HT1080 (cell line): Measurements from ENCODE around the gene PCDHGA4. TPM values are rescaled to one million over a fixed set of nuclear protein-coding genes. Genes with fewer than 3 reads are reported as not detected.
"Not testable (repeated sequence)": the region's sequence is repeated elsewhere in the genome, so short reads cannot be mapped to it uniquely, and the experiment has no call there.

ENCODE experiments used
- DNase-seq: peaks from one replicate; pipeline ENCODE4 v3.0.0-alpha.2; 2015; ENCODE audit warnings: low read depth
- total RNA-seq: library from RNA; depleted of rRNA; stranded (reverse); fragments of >200 nt; shearing (Covaris generic); gene quantifications from 2 replicates; pipeline ENCODE4 v1.2.3, GENCODE V29; 2014

PCDHGA4 gene
- total RNA-seq, 1 experiment from 2014 or later = 0.71 TPM

- DNase-seq = not testable (repeated sequence)
Observed at GRCh38 chr5:141346017-141346416, 8.8 kb upstream of the PCDHGA4 start.

DNA sequence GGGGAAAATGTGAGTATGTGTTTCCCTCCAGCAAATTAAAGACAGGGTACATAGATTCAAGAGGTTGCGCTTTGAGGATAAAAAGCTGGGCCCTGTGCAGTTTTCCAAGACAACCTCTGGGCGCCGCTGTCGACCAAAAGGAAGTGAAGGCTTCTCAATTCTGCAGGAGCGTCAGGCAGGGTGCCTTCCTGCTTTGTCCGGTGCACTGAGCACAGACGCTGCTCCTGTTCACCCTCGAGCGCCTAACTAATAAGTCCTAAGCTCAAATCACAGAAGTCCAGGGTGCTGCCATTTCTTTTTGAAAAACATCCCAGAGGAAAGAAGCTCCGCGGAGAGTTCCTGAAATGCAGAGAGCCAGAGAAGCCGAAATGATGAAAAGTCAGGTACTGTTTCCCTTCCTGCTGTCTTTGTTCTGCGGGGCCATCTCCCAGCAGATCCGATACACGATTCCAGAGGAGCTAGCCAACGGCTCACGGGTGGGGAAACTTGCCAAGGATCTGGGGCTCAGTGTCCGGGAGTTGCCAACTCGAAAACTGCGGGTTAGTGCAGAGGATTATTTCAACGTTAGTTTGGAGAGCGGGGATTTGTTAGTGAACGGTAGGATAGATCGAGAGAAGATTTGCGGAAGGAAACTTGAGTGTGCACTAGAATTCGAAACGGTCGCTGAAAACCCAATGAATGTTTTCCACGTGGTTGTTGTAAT is 4.8 kb upstream of the PCDHGA4 start, which contains the start of gene PCDHGB1:
Gene PCDHGB1 (plus strand): TSS at position 183 of the 703 bp plus-strand sequence. CDS start 162 bp downstream, at position 345.
- DNase-seq = peak; percentile 32

GRCh38 chr5:141351591-141351990 is 3.2 kb upstream of the PCDHGA4 start:
- no peak for DNase-seq

DNA sequence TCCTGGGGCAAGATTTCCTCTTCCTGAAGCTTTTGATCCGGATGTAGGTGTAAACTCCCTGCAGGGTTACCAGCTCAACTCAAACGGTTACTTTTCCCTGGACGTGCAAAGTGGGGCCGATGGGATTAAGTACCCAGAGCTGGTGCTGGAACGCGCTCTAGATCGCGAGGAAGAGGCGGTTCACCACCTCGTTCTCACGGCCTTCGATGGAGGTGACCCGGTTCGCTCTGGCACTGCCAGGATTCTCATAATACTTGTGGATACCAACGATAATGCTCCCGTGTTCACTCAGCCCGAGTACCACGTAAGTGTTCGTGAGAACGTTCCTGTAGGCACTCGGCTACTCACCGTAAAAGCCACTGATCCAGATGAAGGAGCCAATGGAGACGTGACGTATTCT is 820 bp downstream of the PCDHGA4 start:
- no peak for DNase-seq

DNA sequence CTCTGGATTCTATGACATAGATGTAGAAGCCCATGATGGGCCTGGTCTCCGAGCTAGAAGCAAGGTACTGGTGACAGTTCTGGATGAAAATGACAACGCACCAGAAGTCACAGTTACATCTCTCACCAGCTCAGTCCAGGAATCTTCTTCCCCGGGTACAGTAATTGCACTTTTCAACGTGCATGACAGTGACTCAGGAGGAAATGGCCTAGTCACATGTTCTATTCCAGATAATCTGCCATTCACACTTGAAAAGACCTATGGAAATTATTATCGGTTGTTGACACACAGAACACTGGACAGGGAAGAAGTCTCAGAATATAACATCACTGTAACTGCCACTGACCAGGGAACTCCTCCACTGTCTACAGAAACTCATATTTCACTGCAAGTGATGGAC is 1.3 kb downstream of the PCDHGA4 start:
- DNase-seq = no peak

GRCh38 chr5:141356950-141357349 is 2.1 kb downstream of the PCDHGA4 start:
- DNase-seq = no peak

- peak; percentile 30 for DNase-seq
Observed at GRCh38 chr5:141359790-141360426, 5.1 kb downstream of the PCDHGA4 start, which contains the start of gene PCDHGB2. PCDHGB2 (plus strand) TSS chr5:141359994; CDS start chr5:141360136, 142 bp downstream.

- DNase-seq = no peak
Observed at GRCh38 chr5:141360685-141361084, 5.9 kb downstream of the PCDHGA4 start.

DNA sequence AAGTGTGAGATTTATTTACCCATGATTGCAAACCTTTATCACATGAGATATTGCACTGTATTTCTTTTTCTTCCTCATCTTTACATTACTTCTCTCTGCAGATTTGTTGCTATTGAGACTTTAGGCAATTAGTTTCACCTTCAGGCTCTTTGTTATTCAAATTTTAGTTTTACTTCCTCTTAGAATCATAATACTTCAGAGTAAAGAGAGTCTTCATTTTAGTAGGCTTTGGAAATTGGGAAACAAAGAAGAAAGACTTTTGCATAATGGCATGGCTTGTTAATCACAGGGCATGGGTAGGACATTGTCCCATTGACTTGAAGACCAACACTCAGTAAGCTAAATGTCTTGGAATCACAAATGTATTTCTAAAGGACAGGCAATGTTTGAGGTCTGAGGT is 7.9 kb downstream of the PCDHGA4 start:
- no peak for DNase-seq

DNA sequence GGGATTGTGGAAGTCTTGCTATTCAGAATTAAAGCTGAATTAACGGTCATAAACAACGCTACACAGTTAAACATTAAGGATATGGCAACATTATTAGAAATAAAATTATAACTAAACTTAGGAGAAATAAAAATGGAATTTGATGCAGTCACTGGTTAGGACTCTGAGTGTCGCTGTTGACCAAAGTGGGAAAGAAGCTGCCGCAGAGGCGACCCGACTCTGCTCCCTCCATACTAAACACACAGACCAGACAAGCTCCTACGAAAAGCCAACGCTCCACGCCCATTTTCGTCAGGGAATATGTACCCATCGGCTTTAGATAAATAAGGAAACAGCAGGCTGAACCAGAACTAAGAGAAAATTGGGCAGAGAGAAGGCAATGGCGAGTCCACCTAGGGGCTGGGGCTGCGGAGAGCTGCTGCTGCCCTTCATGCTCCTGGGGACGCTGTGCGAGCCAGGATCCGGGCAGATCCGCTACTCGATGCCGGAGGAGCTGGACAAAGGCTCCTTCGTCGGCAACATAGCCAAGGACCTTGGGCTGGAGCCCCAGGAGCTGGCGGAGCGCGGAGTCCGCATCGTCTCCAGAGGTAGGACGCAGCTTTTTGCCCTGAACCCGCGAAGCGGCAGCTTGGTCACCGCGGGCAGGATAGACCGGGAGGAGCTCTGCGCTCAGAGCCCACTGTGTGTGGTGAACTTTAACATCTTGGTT is 9.3 kb downstream of the PCDHGA4 start, which contains the start of gene PCDHGA5:
Gene PCDHGA5 (plus strand): TSS at position 211 of the 709 bp plus-strand sequence. CDS start 169 bp downstream, at position 380.
- DNase-seq = no peak

- no peak for DNase-seq
Observed at GRCh38 chr5:141366016-141366896, 11.4 kb downstream of the PCDHGA4 start.

DNA sequence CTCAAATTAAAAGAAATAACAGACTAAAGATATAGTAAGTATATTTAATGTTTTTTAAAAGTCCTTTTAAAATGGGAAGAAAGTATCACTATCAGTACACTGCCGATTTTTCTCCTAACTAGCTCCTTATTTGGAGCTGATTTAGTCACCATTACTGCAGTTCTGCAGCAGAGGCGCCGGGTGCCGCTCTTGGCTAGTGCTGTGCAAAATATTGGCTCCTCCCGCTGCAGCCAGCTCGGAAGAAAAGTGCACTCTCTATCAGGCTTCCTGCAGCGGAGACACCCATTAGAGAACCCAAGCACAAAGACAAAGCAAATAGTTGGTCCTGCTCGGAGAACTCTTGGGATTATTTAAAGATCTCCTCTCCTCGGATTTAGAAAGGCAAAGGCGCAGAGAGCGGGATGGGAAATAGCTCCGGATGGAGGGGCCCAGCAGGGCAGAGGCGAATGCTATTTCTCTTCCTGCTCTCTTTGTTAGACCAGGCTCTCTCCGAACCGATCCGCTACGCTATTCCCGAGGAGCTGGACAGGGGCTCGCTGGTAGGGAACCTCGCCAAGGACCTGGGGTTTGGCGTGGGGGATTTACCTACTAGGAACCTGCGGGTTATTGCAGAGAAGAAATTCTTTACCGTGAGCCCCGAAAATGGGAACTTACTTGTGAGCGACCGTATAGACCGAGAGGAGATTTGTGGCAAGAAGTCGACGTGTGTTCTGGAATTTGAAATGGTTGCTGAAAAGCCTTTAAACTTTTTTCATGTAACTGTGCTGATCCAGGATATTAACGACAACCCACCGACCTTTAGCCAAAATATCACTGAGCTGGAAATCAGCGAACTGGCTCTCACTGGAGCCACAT is 15.4 kb downstream of the PCDHGA4 start, which contains the start of gene PCDHGB3:
Gene PCDHGB3 (plus strand): TSS at position 249 of the 855 bp plus-strand sequence. CDS start 153 bp downstream, at position 402.
- DNase-seq = peak; percentile 55

GRCh38 chr5:141371572-141372475 is 17.0 kb downstream of the PCDHGA4 start:
- DNase-seq = no peak

- peak; percentile 24 for DNase-seq
Observed at GRCh38 chr5:141373673-141374317, 19.0 kb downstream of the PCDHGA4 start, which contains the start of gene PCDHGA6. PCDHGA6 (plus strand) TSS chr5:141373891; CDS start chr5:141374084, 193 bp downstream.

- DNase-seq = no peak
Observed at GRCh38 chr5:141374627-141375026, 19.8 kb downstream of the PCDHGA4 start.

DNA sequence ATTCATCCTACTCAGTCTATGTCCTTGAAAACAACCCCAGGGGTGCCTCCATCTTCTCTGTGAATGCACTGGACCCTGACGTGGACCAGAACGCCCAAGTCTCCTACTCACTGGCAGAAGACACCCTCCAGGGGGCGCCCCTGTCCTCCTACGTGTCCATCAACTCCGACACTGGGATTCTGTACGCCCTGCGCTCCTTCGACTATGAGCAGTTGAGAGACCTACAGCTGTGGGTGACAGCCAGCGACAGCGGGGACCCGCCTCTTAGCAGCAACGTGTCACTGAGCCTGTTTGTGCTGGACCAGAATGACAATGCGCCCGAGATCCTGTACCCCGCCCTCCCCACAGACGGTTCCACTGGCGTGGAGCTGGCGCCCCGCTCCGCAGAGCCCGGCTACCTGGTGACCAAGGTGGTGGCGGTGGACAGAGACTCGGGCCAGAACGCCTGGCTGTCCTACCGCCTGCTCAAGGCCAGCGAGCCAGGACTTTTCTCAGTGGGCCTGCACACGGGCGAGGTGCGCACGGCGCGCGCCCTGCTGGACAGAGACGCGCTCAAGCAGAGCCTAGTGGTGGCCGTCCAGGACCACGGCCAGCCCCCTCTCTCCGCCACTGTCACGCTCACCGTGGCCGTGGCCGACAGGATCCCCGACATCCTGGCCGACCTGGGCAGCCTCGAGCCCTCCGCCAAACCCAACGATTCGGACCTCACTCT is 20.8 kb downstream of the PCDHGA4 start:
- not testable (repeated sequence) for DNase-seq
